ENCODE data around the gene TUBGCP2. TPM values are rescaled to one million over a fixed set of nuclear protein-coding genes. Genes with fewer than 3 reads are reported as not detected.

Gene TUBGCP2
- total RNA-seq, 1 experiment from 2014 or later: 93.7 TPM

DNA sequence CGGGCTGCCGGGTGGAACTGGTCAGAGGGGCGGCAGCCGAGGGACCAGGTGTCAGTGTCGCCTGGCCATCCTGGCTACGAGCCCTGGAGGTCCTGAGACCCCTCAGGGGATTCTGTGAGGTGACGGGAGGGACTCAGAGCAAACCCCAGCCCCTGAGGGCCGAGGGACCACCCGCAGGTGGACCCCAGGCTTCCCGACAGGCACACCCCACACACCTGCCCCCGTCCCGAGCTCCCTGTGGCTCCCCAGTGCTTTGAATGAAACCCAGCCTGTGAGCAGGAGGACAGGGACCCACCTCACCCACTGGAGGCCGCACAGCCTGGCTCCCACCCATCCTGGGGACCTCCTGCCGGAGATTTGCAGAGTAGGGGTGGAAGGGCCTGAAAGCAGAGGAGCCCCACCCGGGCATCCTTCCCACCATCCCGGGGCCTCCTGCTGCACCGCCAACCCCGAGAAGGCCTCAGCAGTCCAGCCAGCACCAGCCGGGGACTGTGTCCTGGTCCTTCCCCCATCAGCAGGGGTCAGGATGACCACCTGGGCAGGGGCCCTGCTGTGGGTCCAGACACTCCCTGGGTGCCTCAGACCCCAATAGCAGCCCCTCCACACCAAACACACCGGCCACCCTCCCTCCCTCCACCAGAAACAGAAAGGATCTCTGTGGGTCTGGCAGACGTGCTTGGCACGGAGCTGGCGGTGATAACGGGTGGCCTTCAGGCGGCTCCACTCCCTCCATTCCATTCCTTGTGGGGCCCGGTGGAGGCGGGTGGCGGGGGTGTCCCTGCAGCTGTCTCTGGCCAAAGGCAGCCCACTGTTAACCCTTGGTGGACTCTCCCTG is 57.1 kb downstream of the TUBGCP2 start:
- BruUV-seq (replicated peaks): no TSS peak
- ATAC-seq (peak; percentile 19; the same call in 1 of the 2 replicates), DNase-seq (ENCODE audit: low read depth, low spot score) (no peak)
- Histone ChIP-seq H3K4me3 (ENCODE audit: low read depth in 2 of 2, low read length in 2 of 2) (no peak overlapping the region), H3K27ac (ENCODE audit: low read length) (no peak overlapping the region), H3K9me3 (ENCODE audit: control insufficient read depth, insufficient read depth, low read depth, low read length) (no peaks in the 10 kb centered on the region), H3K36me3 (ENCODE audit: control insufficient read depth, insufficient read depth, low read length) (no peaks in the 10 kb centered on the region), H3K4me1 (ENCODE audit: control insufficient read depth, insufficient read depth, low read length) (no peaks in the 10 kb centered on the region), H3K27me3 (ENCODE audit: control insufficient read depth, insufficient read depth, low read length) (no peaks in the 10 kb centered on the region)
- POLR2A ChIA-PET: interaction anchor here (0.6 kb wide), 2 partner anchors 13 to 19 kb away, joined by 7 to 9 read pairs; no protein-coding TSS in a partner anchor
- TF ChIP-seq, protein P1, sequence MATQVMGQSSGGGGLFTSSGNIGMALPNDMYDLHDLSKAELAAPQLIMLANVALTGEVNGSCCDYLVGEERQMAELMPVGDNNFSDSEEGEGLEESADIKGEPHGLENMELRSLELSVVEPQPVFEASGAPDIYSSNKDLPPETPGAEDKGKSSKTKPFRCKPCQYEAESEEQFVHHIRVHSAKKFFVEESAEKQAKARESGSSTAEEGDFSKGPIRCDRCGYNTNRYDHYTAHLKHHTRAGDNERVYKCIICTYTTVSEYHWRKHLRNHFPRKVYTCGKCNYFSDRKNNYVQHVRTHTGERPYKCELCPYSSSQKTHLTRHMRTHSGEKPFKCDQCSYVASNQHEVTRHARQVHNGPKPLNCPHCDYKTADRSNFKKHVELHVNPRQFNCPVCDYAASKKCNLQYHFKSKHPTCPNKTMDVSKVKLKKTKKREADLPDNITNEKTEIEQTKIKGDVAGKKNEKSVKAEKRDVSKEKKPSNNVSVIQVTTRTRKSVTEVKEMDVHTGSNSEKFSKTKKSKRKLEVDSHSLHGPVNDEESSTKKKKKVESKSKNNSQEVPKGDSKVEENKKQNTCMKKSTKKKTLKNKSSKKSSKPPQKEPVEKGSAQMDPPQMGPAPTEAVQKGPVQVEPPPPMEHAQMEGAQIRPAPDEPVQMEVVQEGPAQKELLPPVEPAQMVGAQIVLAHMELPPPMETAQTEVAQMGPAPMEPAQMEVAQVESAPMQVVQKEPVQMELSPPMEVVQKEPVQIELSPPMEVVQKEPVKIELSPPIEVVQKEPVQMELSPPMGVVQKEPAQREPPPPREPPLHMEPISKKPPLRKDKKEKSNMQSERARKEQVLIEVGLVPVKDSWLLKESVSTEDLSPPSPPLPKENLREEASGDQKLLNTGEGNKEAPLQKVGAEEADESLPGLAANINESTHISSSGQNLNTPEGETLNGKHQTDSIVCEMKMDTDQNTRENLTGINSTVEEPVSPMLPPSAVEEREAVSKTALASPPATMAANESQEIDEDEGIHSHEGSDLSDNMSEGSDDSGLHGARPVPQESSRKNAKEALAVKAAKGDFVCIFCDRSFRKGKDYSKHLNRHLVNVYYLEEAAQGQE (IDR thresholded peaks at IDR 0.05; ENCODE audit: insufficient read depth in 1 of 2, low read depth in 2 of 2, low read length in 1 of 2): no peak
- no peak for TF ChIP-seq SIN3A (IDR thresholded peaks at IDR 0.05; ENCODE audit: borderline replicate concordance, insufficient read depth, low read depth, low read length)
- TF ChIP-seq TCF7L2 (IDR thresholded peaks at IDR 0.05; ENCODE audit: low read depth, low read length): no peak
- intact Hi-C loops (cut with micrococcal nuclease; ENCODE audit: unreplicated experiment): no loop called here
- CTCF ChIA-PET: no interaction called here
- in situ Hi-C loops (cut with HindIII; ENCODE audit: low pct_unique_long_range_greater_than_20kb, low sequenced_read_pairs): no loop called here

DNA sequence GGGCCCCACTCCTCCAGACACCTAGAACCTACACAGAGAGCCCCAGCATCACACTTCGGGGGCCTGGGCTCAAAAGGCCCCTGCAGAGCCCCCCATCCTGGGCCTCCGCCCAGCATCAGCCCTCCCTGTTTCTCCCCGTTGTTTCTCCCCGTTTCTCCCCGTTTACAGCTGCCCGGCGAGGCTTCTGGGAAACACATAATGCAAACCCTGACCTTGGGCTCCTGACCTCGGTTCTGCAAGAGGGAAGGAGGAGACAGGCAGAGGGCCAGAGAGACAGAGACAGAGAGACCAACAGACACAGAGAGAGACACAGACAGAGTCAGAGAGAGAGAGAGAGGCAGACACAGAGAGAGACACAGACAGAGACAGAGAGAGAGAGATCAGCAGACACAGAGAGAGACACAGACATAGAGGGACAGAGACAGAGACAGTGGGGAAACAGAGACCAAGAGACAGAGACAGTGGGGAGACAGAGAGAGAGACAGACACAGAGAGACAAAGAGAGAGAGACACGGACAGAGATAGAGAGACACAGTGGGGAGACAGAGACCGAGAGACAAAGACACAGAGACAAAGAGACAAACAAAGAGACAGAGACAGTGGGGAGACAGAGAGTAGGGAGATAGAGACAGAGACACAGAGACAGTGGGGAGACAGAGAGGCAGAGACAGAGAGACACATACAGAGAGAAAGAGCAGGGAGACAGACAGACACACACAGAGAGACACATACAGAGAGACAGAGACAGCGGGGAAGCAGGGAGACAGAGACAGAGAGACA is 58.5 kb downstream of the TUBGCP2 start:
- no peak for ATAC-seq
- Histone ChIP-seq H3K27me3 (ENCODE audit: control insufficient read depth, insufficient read depth, low read length) (no peaks in the 10 kb centered on the region), H3K4me3 (ENCODE audit: low read depth in 2 of 2, low read length in 2 of 2) (no peak overlapping the region), H3K36me3 (ENCODE audit: control insufficient read depth, insufficient read depth, low read length) (no peaks in the 10 kb centered on the region), H3K4me1 (ENCODE audit: control insufficient read depth, insufficient read depth, low read length) (no peaks in the 10 kb centered on the region), H3K27ac (ENCODE audit: low read length) (no peak overlapping the region), H3K9me3 (ENCODE audit: control insufficient read depth, insufficient read depth, low read depth, low read length) (no peaks in the 10 kb centered on the region)
- no TSS peak for BruUV-seq (replicated peaks)
- in situ Hi-C loops (cut with HindIII; ENCODE audit: low pct_unique_long_range_greater_than_20kb, low sequenced_read_pairs): no loop called here
- ChIA-PET CTCF (no interaction called here), POLR2A (no interaction called here)
- intact Hi-C loops (cut with micrococcal nuclease; ENCODE audit: unreplicated experiment): no loop called here
- TF ChIP-seq, protein P1 (IDR thresholded peaks at IDR 0.05; ENCODE audit: insufficient read depth in 1 of 2, low read depth in 2 of 2, low read length in 1 of 2): no peak
- TF ChIP-seq SIN3A (IDR thresholded peaks at IDR 0.05; ENCODE audit: borderline replicate concordance, insufficient read depth, low read depth, low read length): no peak
- TF ChIP-seq POLR2AphosphoS5 (IDR thresholded peaks at IDR 0.05; ENCODE audit: low read depth, low read length): no peak
- TF ChIP-seq, protein P2, sequence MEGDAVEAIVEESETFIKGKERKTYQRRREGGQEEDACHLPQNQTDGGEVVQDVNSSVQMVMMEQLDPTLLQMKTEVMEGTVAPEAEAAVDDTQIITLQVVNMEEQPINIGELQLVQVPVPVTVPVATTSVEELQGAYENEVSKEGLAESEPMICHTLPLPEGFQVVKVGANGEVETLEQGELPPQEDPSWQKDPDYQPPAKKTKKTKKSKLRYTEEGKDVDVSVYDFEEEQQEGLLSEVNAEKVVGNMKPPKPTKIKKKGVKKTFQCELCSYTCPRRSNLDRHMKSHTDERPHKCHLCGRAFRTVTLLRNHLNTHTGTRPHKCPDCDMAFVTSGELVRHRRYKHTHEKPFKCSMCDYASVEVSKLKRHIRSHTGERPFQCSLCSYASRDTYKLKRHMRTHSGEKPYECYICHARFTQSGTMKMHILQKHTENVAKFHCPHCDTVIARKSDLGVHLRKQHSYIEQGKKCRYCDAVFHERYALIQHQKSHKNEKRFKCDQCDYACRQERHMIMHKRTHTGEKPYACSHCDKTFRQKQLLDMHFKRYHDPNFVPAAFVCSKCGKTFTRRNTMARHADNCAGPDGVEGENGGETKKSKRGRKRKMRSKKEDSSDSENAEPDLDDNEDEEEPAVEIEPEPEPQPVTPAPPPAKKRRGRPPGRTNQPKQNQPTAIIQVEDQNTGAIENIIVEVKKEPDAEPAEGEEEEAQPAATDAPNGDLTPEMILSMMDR (IDR thresholded peaks at IDR 0.05): no peak
- no peak for TF ChIP-seq TCF7L2 (IDR thresholded peaks at IDR 0.05; ENCODE audit: low read depth, low read length)
- DNase-seq (ENCODE audit: low read depth, low spot score): no peak
